HG03060 (cell line): ENCODE results near the gene MMP14.
"Not testable (repeated sequence)": the region's sequence is repeated elsewhere in the genome, so short reads cannot be mapped to it uniquely, and the experiment has no call there.

Source experiments
- ATAC-seq: cut with Tn5 transposase; IDR thresholded peaks from one replicate; pipeline ENCODE4 v1.9.1; 2021; ENCODE audit warnings: low read depth, moderate number of reproducible peaks; ENCODE audit not compliant: unreplicated experiment

MMP14 gene

GRCh38 chr14:22839159-22839779, 2.9 kb downstream of the MMP14 start:
- no peak for ATAC-seq

GRCh38 chr14:22841311-22841710, 4.9 kb downstream of the MMP14 start:
- no peak for ATAC-seq

GRCh38 chr14:22841769-22842168, 5.4 kb downstream of the MMP14 start:
- no peak for ATAC-seq

GRCh38 chr14:22842211-22843122, 6.1 kb downstream of the MMP14 start:
- ATAC-seq = no peak

GRCh38 chr14:22843123-22843925, 6.9 kb downstream of the MMP14 start:
- no peak for ATAC-seq

- no peak for ATAC-seq
Observed at GRCh38 chr14:22844221-22845102, 8.1 kb downstream of the MMP14 start.

- no peak for ATAC-seq
Observed at GRCh38 chr14:22845103-22845394, 8.7 kb downstream of the MMP14 start.

- no peak for ATAC-seq
Observed at GRCh38 chr14:22845821-22846625, 9.6 kb downstream of the MMP14 start.

- no peak for ATAC-seq
Observed at GRCh38 chr14:22846811-22847307, 10.5 kb downstream of the MMP14 start.

- no peak for ATAC-seq
Observed at GRCh38 chr14:22847661-22848341, 11.4 kb downstream of the MMP14 start.

- ATAC-seq = no peak
Observed at GRCh38 chr14:22848351-22849164, 12.2 kb downstream of the MMP14 start.

GRCh38 chr14:22849212-22849819, 12.9 kb downstream of the MMP14 start:
- no peak for ATAC-seq

GRCh38 chr14:22850944-22851764, 14.8 kb downstream of the MMP14 start:
- no peak for ATAC-seq

GRCh38 chr14:22852178-22852577, 15.8 kb downstream of the MMP14 start:
- not testable (repeated sequence) for ATAC-seq

GRCh38 chr14:22852599-22852939, 16.2 kb downstream of the MMP14 start:
- ATAC-seq = no peak

GRCh38 chr14:22852940-22853767, 16.8 kb downstream of the MMP14 start:
- ATAC-seq = no peak
